ENCODE data around the gene LRBA.

The LRBA gene

GRCh38 chr4:150302553-150302952 lies 712.5 kb downstream of the LRBA start:
- DNase-seq = peak; percentile 70

- DNase-seq = no peak
Observed at GRCh38 chr4:150299816-150300215, 715.3 kb downstream of the LRBA start.

GRCh38 chr4:150297861-150298474 lies 717.1 kb downstream of the LRBA start:
- peak; percentile 46 for DNase-seq

GRCh38 chr4:150289881-150290280 lies 725.2 kb downstream of the LRBA start:
- DNase-seq = no peak

GRCh38 chr4:150289198-150289597 lies 725.9 kb downstream of the LRBA start:
- DNase-seq = no peak

GRCh38 chr4:150286656-150287055 lies 728.4 kb downstream of the LRBA start:
- DNase-seq = no peak

- no peak for DNase-seq
Observed at GRCh38 chr4:150283689-150284088, 731.4 kb downstream of the LRBA start.

- no peak for DNase-seq
Observed at GRCh38 chr4:150280975-150281374, 734.1 kb downstream of the LRBA start.

- DNase-seq = no peak
Observed at GRCh38 chr4:150280081-150280895, 734.8 kb downstream of the LRBA start.

- DNase-seq = no peak
Observed at GRCh38 chr4:150278206-150278605, 736.9 kb downstream of the LRBA start.

- no peak for DNase-seq
Observed at GRCh38 chr4:150268444-150268843, 746.6 kb downstream of the LRBA start.

GRCh38 chr4:150265806-150266205 lies 749.3 kb downstream of the LRBA start:
- no peak for DNase-seq

GRCh38 chr4:150264595-150265161 lies 750.4 kb downstream of the LRBA start:
- no peak for DNase-seq

GRCh38 chr4:150262611-150263010 lies 752.5 kb downstream of the LRBA start:
- no peak for DNase-seq

- no peak for DNase-seq
Observed at GRCh38 chr4:150261571-150261970, 753.5 kb downstream of the LRBA start.

GRCh38 chr4:150259861-150260567 lies 755.1 kb downstream of the LRBA start:
- no peak for DNase-seq

- no peak for DNase-seq
Observed at GRCh38 chr4:150258569-150258968, 756.5 kb downstream of the LRBA start.

- DNase-seq = no peak
Observed at GRCh38 chr4:150256841-150257730, 758.0 kb downstream of the LRBA start.

- no peak for DNase-seq
Observed at GRCh38 chr4:150256225-150256620, 758.9 kb downstream of the LRBA start.

- no peak for DNase-seq
Observed at GRCh38 chr4:150255610-150256224, 759.4 kb downstream of the LRBA start.

GRCh38 chr4:150253965-150254630 lies 761.0 kb downstream of the LRBA start:
- DNase-seq = no peak
